KMS-11 (cell line): ENCODE measurements around the gene NIM1K.
"Not testable (repeated sequence)": the region's sequence is repeated elsewhere in the genome, so short reads cannot be mapped to it uniquely, and the experiment has no call there.

Source experiments
- H2AFZ ChIP-seq: fragments of 200-600 bp; sonication (generic); 2 replicates; pipeline ENCODE4 v1.6.1; 2016; ENCODE audit warnings: antibody characterized with exemption, mixed run types, low read depth
- H3K27ac ChIP-seq: fragments of 200-600 bp; sonication (generic); 2 replicates; pipeline ENCODE4 v1.6.1; 2016; ENCODE audit warnings: mild to moderate bottlenecking, mixed run types
- H3K27me3 ChIP-seq: fragments of 200-600 bp; sonication (generic); 2 replicates; pipeline ENCODE4 v1.6.1; 2017; ENCODE audit warnings: mild to moderate bottlenecking, low read depth, mixed run types, moderate library complexity; ENCODE audit not compliant: insufficient read depth
- H3K36me3 ChIP-seq: fragments of 200-600 bp; sonication (generic); 2 replicates; pipeline ENCODE4 v1.6.1; 2017; ENCODE audit warnings: mild to moderate bottlenecking, mixed run types; ENCODE audit not compliant: insufficient read depth
- H3K4me1 ChIP-seq: fragments of 200-600 bp; sonication (generic); 2 replicates; pipeline ENCODE4 v1.6.1; 2016; ENCODE audit warnings: mild to moderate bottlenecking, low read depth, mixed run types; ENCODE audit not compliant: poor library complexity, severe bottlenecking
- H3K4me2 ChIP-seq: fragments of 200-600 bp; sonication (generic); 2 replicates; pipeline ENCODE4 v1.7.0; 2016; ENCODE audit warnings: mild to moderate bottlenecking, mixed run types
- H3K4me3 ChIP-seq: fragments of 200-600 bp; sonication (generic); IDR thresholded peaks from 2 replicates; pipeline ENCODE4 v1.6.1; 2017; ENCODE audit warnings: low read depth, low read length, mixed read lengths; ENCODE audit not compliant: insufficient read depth
- H3K79me2 ChIP-seq: fragments of 200-600 bp; sonication (generic); 2 replicates; pipeline ENCODE4 v1.6.1; 2016; ENCODE audit warnings: low read depth, mixed run types; ENCODE audit not compliant: insufficient read depth
- H3K9ac ChIP-seq: fragments of 200-600 bp; sonication (generic); 2 replicates; pipeline ENCODE4 v1.6.1; 2016; ENCODE audit warnings: mild to moderate bottlenecking, mixed run types
- H4K20me1 ChIP-seq: fragments of 200-600 bp; sonication (generic); 2 replicates; pipeline ENCODE4 v1.6.1; 2016; ENCODE audit warnings: mild to moderate bottlenecking, mixed run types; ENCODE audit not compliant: insufficient read depth
- CTCF ChIP-seq: fragments of 200-600 bp; sonication (generic); conservative IDR thresholded peaks from 2 replicates; pipeline ENCODE4 v1.6.1; 2017; ENCODE audit warnings: low read depth, mild to moderate bottlenecking, antibody characterized with exemption, low read length, moderate library complexity, mixed read lengths

The NIM1K gene

GRCh38 chr5:43193181-43193893 is 1.3 kb downstream of the NIM1K start:
- H3K4me3 ChIP-seq = no peak overlapping the region
- no peaks in the 10 kb centered on the region for H3K27me3 ChIP-seq
- H3K4me2 ChIP-seq = no peak overlapping the region
- no peak overlapping the region for H3K27ac ChIP-seq
- no peak for TF ChIP-seq CTCF
- H3K79me2 ChIP-seq = no peaks in the 10 kb centered on the region
- no peaks in the 10 kb centered on the region for H4K20me1 ChIP-seq
- H2AFZ ChIP-seq = no peak overlapping the region
- H3K4me1 ChIP-seq = no peaks in the 10 kb centered on the region
- no peaks in the 10 kb centered on the region for H3K36me3 ChIP-seq
- no peak overlapping the region for H3K9ac ChIP-seq

- H3K36me3 ChIP-seq = no peaks in the 10 kb centered on the region
- no peak overlapping the region for H3K27ac ChIP-seq
- H3K4me2 ChIP-seq = no peak overlapping the region
- no peaks in the 10 kb centered on the region for H3K79me2 ChIP-seq
- H4K20me1 ChIP-seq = no peaks in the 10 kb centered on the region
- no peaks in the 10 kb centered on the region for H3K4me1 ChIP-seq
- no peak for TF ChIP-seq CTCF
- no peak overlapping the region for H3K4me3 ChIP-seq
- no peak overlapping the region for H2AFZ ChIP-seq
- no peak overlapping the region for H3K9ac ChIP-seq
- no peaks in the 10 kb centered on the region for H3K27me3 ChIP-seq
Measured at GRCh38 chr5:43193894-43194265, 1.9 kb downstream of the NIM1K start.

GRCh38 chr5:43195670-43196265 is 3.7 kb downstream of the NIM1K start:
- H3K4me3 ChIP-seq = no peak overlapping the region
- H4K20me1 ChIP-seq = no peaks in the 10 kb centered on the region
- no peaks in the 10 kb centered on the region for H3K79me2 ChIP-seq
- no peak overlapping the region for H3K4me2 ChIP-seq
- no peaks in the 10 kb centered on the region for H3K4me1 ChIP-seq
- no peak for TF ChIP-seq CTCF
- H2AFZ ChIP-seq = no peak overlapping the region
- H3K27me3 ChIP-seq = no peaks in the 10 kb centered on the region
- H3K9ac ChIP-seq = no peak overlapping the region
- no peak overlapping the region for H3K27ac ChIP-seq
- no peaks in the 10 kb centered on the region for H3K36me3 ChIP-seq

- no peak overlapping the region for H3K4me2 ChIP-seq
- no peak overlapping the region for H3K4me3 ChIP-seq
- H2AFZ ChIP-seq = no peak overlapping the region
- H3K27me3 ChIP-seq = no peaks in the 10 kb centered on the region
- TF ChIP-seq CTCF = no peak
- no peak overlapping the region for H3K27ac ChIP-seq
- no peaks in the 10 kb centered on the region for H3K36me3 ChIP-seq
- H4K20me1 ChIP-seq = no peaks in the 10 kb centered on the region
- H3K4me1 ChIP-seq = peaks cover 11% of the 10 kb centered on the region
- no peaks in the 10 kb centered on the region for H3K79me2 ChIP-seq
- H3K9ac ChIP-seq = no peak overlapping the region
Measured at GRCh38 chr5:43197535-43197934, 5.5 kb downstream of the NIM1K start.

GRCh38 chr5:43201442-43201841 is 9.4 kb downstream of the NIM1K start:
- not testable (repeated sequence) for H3K27ac ChIP-seq, H3K4me2 ChIP-seq, H3K36me3 ChIP-seq, H3K4me3 ChIP-seq, H3K27me3 ChIP-seq, H2AFZ ChIP-seq, H3K9ac ChIP-seq, H4K20me1 ChIP-seq, H3K79me2 ChIP-seq
- peaks cover 11% of the 10 kb centered on the region for H3K4me1 ChIP-seq
